ENCODE measurements around the gene ACER1.
A peak's percentile ranks its signal among the peaks of the same experiment; 100 is the strongest.
"Not testable (repeated sequence)": the region's sequence is repeated elsewhere in the genome, so short reads cannot be mapped to it uniquely, and the experiment has no call there.

ACER1 gene, protein sequence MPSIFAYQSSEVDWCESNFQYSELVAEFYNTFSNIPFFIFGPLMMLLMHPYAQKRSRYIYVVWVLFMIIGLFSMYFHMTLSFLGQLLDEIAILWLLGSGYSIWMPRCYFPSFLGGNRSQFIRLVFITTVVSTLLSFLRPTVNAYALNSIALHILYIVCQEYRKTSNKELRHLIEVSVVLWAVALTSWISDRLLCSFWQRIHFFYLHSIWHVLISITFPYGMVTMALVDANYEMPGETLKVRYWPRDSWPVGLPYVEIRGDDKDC

DNA sequence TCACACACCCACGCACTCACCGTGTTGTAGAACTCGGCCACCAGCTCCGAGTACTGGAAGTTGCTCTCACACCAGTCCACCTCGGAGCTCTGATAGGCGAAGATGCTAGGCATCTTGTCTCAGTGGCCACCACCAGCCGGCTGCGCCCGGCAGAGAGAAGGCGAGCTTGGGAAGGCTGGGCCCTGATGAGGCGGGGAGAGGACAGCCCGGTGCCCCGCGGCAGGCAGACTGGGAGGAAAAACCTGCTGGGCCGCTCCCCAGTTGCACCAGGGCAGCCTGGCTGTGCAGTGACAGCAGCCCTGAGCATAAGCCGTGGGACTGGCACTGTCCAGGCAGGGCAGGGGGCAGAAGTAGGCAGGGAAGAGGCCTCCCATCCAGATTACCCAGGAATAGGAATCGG, at the start of gene ACER1:
Gene ACER1 (minus strand): TSS at position 174 of the 400 bp plus-strand sequence. CDS start 61 bp downstream, at position 113.
- no peak for DNase-seq

DNA sequence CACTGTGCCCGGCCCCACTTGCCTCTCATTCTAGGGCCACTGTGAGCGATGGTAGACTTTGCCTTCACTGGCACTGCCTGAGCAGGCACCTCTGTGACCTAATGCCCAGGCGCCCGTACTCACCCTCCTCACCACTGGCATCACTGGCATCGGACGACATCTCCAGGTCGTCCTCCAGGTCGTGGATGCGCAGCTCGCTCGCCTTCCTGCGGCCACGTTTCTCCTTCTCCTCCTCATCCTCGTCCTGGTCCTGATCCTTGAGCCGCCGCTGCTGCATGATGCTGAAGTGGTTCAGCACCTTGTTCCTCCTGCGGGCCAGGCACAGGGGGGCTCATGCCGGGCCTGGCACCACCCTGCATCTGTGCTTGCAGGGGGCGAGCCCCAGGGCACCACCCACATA, 49.8 kb upstream of the ACER1 start:
- DNase-seq, result no peak

DNA sequence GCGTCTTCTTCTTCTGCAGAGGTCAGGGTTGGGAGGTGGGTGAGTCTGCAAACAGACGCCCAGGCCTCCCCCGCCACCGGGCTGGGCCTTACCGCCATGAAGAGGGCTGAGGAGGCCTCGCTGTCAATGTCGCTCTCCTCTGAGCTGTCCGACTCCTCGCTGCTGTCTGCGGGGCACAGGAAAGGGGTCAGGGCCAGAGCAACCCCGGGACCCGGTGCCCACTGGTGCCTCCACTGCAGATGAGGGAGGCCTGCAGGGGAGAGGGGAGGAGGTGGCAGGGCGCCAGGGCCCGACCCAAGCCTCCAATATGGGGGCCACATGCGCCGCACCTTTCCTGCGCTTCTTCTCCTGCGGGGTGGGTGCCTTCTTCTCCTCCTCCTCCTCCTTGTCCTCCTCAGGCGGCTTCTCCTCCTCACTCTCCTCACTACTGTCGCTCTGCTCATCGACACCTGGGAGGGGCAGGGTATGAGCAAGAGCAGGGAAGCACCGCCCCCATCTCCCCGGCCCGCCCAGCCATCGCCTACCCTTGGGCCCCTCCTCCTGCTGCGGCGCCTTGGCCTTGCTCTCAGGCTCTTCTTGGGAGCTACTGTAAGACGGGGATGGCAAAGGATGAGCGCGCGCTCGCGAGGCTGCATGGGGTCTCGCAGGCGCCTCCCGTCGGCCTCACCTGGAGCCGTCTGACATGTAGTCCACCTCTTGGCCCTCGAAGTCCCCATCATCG, 47.8 kb upstream of the ACER1 start:
- DNase-seq, result no peak

DNA sequence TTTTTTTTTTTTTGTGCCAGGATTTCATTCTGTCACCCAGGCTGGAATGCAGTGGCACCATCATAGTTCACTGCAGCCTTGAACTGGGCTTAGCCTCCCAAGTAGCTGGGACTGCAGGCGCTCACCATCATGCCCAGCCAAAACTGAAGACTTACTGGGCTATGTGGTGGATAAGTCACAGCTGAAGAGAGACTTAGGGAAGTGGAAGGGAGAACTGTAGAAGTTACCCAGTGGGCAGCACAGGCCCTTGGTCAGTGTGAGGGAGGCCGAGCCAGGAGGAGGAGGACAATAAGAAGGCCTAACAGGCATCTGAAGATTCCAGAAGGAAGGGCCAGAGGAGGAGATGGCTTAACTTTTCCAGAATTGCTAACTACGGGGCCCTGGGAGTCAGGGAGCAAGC, 46.3 kb upstream of the ACER1 start:
- DNase-seq, result no peak

DNA sequence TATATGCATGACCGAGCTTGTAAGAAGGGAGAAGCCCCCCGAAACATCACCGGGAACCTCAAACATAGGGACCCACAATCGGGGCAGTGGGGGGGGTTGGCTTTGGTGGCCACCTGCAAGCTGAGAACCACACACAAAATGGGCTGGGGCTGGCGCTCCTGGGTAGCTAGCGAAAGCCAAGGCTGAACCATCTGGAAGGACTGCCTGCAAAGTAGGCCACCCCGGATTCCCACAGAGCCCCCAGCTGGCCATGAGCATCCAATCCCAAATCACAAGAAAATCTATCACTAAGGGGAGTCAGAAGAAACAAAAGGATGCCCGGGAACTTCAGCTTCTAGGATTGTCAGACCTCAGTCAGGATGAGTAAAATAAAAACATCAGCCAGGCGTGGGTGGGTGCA, 45.1 kb upstream of the ACER1 start:
- peak; percentile 68 to 74 for DNase-seq

DNA sequence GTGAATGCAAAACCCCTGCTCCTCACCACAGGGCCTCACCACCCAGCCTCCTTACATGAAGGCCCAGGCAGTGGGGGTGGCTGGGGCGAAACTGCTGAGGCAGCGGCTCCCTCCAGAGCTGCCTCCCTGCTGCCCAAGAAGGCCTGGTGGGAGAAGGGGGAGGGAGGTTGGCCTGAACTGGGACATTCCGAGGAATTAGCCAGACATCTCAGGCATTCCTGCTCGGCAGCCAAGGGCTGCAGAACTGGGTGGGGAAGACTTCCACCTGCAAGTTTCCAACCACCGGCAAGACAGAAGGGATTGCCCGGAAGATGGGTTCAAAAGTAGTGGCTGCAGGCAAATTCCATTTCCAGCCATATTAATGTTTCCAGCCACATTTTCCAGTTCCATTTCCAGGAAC, 44.6 kb upstream of the ACER1 start:
- peak in 1 of 2 experiments; percentile 46 for DNase-seq

DNA sequence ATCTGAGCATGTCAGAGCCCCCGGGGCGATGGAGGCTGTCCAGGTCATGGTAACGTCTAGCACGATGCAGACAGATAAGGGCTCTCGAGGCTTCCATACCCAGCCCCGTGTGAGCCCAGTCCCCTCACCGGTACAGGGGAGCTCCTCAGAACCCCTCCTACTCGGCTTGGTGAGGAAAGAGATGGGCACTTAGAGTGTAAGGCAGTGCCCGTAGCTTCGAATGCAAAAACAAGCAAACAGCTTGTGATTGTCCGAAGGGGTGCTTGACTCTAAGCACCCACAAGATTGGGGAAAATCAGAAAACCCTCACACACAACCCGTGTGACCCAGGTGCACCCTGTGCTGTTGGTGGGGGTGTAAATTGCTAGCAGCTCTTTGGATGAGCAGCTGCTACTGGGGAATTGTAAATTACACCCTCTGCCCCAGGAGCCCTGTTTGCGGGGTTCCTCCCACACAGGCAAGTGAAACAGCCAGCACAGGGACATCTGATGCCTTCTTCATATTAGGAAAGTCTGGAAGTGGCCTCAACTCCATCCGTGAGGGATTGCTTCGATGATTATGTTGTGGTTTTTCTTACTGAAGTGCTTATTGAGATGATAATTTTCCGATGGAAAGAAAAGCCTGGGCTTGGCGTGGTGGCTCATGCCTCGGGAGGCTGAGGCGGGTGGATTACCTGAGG, 43.2 kb upstream of the ACER1 start:
- no peak for DNase-seq

DNA sequence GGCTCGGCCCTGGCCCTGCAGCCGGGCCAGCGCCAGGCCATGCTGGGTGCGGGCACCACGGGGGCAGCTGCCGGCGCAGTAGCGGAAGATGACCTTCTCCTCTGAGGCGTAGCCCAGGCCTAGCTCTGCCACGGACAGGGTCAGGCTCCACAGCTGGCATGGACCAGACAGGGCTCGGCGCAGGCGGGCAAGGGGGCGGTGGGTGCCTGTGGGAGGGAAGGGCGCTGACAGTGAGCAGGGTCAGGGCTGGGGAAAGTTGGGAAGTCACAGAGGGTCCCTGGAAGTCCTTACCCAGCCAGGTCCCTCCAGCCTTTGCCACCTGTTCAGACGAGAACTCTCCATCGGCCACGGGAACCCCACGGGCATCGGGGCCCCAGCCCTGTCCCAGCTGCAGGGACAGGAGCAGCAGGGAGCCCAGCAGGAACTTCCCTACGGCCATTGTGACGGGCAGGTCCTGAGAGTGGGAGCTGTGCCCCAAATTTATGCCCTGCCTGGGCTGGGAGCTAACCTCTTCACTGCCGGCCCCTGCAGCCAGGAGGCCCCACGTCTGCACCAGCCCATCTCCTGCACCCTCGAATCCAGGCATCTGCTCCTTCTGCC, 42.1 kb upstream of the ACER1 start, which contains the start of gene PSPN:
Gene PSPN (minus strand): TSS at position 523 of the 600 bp plus-strand sequence. CDS start 84 bp downstream, at position 439.
- no peak for DNase-seq

DNA sequence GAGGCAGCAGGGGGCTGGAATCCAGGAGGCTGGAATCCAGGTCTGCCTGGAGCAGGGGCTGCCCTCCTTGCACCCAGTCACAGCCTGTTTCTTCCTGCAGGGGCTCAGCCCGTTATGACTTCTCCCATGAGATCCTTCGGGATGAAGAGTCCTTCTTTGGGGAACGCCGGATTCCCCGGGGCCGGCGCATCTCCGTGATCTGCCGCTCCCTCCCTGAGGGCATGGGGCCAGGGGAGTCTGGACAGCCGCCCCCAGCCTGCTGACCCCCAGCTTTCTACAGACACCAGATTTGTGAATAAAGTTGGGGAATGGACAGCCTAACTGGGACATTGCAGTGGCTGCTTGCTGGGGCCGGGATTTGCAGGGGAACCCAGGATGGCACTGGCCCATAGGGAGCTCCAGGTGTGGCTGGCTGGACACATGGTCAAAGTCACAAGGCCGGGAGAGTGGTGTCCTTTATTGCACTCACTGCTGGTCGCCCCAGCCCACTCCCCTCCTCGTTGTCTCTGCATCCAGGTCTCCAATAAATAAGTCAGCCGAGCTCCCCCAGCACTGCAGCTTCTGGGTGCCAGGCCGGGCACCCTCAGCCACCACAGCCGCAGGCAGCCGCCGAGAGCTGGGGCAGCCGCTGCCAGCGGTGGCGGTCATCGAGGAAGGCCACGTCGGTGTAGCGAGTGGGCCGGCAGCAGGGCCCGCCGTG, 41.4 kb upstream of the ACER1 start:
- no peak for DNase-seq

DNA sequence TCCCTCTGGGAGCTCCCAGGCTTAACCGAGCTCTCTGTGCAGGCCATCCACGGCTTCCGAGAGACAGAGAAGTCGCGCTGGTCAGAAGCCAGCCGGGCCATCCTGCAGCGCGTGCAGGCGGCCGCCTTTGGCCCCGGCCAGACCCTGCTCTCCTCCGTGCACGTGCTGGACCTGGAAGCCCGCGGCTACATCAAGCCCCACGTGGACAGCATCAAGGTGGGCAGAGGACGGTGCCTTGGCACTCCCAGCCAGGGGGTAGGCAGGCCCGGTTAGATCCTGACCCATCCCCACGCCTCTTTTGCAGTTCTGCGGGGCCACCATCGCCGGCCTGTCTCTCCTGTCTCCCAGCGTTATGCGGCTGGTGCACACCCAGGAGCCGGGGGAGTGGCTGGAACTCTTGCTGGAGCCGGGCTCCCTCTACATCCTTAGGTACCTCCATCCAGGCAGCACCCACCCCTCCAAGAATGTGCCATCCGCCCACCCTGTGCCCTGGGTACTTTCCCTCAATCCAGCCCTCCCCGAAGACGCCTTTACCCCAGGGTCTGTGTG, 40.8 kb upstream of the ACER1 start:
- no peak for DNase-seq

DNA sequence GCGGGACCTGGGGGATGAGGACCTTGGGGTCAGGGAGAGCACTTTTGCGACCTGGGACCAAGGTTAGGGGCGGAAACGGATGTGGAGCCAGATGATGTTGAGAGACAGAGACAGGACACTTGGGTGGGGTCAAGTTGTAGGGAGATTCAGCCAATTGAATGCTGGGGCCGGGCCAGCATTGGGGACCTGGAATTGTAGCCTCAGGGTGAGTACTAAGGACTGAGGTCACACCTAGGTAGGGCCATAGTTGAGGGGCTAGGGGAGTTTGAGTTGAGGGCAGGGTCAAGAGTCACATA, 40.3 kb upstream of the ACER1 start:
- no peak for DNase-seq

DNA sequence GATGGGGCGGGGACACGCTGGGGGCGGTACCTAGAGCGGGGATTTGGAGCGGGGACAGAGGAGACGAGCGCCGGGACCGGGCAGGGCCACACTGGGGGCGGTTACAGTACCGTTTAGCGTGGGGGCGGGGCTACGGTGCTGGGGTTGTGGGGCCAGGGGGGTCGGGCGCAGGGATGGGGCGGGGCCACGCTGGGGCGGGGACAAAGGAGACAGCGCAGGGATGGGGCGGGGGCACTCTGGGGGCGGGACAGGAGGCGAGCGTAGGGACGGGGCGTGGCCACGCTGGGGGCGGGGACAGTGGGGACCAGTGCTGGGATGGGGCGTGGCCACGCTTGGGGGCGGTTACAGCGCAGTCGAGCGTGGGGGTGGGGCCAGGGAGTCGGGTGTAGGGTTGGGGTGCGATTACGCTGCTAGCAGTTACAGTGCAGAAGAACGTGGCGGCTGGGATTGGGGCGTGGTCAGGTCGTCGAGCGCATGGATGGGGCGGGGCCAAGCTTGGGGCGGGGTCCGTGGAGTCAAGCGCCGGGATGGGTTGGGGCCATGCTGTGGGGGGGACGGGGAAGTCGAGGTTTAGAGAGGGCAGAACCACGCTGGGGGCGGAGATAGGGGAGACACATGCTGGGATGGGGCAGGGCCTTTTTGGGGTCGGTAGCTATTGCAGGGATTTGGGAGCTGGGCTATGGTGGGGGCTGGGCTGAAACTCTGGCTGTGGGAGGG, 39.8 kb upstream of the ACER1 start:
- DNase-seq, result peak; percentile 52 to 69

DNA sequence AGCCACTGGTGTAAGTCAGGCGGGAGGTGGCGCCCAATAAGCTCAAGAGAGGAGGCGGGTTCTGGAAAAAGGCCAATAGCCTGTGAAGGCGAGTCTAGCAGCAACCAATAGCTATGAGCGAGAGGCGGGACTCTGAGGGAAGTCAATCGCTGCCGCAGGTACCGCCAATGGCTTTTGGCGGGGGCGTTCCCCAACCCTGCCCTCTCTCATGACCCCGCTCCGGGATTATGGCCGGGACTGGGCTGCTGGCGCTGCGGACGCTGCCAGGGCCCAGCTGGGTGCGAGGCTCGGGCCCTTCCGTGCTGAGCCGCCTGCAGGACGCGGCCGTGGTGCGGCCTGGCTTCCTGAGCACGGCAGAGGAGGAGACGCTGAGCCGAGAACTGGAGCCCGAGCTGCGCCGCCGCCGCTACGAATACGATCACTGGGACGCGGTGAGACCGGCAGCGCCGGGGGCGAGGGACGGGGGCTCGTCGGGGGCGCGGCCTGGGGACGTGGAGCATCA, 39.2 kb upstream of the ACER1 start, which contains the start of gene ALKBH7:
Gene ALKBH7 (plus strand): TSS at position 201 of the 502 bp plus-strand sequence. CDS start 27 bp downstream, at position 228.
- peak; percentile 95 to 98 for DNase-seq

DNA sequence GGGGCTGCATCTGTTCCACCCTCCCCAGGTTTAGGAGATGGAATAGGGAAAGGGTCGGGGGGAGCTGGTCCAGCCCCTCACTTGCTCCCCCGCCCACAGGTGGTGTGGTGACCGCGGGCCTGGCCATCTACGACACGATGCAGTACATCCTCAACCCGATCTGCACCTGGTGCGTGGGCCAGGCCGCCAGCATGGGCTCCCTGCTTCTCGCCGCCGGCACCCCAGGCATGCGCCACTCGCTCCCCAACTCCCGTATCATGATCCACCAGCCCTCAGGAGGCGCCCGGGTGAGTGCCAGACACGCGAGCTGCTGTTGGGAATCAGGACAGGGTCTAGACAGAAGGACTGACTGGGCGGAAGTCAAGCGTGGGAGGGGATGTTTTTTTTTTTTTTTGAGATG, 30.9 kb upstream of the ACER1 start:
- DNase-seq, result no peak

DNA sequence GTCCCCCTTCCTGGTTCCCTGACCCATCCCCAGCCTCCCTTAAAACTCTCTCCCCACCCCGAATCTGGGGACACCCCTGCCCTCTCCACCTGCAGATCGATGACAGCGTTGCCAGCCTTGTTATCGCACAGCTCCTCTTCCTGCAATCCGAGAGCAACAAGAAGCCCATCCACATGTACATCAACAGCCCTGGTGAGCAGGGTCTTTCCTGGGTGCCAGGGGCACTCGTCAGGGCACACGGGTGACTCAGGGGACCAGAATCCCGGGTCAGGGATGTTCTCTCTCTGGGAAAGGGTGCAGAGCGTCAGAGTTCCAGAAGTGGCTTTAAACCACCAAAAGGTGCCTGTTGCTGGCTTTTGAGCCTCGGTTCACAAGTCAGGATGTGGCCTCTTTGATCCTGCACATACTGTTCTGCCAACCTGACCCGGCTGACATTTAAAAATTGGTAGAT, 29.0 kb upstream of the ACER1 start:
- no peak for DNase-seq

DNA sequence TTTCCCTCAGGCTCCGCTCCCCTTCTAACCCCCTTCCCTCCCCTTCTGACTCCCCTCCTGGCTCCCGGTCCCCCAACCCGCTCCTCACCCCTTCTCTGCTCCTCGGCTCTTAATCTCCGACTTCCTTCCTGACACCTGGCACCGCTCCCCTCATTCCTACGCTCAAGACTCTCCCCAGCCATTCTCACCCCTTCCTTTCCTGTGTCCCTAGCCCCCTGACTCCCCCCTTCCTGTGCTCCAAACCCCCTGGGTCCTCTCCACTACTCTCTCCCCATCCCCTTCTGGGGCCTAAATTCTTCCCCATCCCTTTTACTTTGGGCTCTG, 28.6 kb upstream of the ACER1 start:
- DNase-seq, result no peak

DNA sequence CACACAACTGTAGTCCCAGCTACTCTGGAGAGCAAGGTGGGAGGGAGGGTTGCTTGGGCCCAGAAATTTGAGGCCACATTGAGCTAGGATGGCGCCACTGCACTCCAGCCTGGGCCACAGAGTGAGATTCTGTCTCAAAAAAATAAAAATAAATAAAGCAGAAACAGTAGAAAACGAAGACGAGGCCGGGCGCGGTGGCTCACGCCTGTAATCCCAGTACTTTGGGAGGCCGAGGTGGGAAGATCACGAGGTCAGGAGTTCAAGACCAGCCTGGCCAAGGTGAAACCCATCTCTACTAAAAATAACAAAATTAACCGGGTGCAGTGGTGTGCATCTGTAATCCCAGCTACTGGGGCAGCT, 27.4 kb upstream of the ACER1 start:
- not testable (repeated sequence) for DNase-seq

DNA sequence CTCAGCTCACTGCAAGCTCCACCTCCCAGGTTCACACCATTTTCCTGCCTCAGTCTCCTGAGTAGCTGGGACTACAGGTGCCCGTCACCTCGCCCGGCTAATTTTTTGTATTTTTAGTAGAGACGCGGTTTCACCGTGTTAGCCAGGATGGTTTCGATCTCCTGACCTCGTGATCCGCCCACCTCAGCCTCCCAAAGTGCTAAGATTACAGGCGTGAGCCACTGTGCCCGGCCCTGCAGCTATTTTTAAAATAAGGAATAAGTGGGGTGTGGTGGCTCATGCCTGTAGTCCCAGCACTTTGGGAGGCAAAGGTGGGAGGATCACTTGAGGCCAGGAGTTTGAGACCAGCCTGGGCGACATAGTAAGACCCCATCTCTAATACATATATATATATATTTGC, 27.0 kb upstream of the ACER1 start:
- DNase-seq, result not testable (repeated sequence)

DNA sequence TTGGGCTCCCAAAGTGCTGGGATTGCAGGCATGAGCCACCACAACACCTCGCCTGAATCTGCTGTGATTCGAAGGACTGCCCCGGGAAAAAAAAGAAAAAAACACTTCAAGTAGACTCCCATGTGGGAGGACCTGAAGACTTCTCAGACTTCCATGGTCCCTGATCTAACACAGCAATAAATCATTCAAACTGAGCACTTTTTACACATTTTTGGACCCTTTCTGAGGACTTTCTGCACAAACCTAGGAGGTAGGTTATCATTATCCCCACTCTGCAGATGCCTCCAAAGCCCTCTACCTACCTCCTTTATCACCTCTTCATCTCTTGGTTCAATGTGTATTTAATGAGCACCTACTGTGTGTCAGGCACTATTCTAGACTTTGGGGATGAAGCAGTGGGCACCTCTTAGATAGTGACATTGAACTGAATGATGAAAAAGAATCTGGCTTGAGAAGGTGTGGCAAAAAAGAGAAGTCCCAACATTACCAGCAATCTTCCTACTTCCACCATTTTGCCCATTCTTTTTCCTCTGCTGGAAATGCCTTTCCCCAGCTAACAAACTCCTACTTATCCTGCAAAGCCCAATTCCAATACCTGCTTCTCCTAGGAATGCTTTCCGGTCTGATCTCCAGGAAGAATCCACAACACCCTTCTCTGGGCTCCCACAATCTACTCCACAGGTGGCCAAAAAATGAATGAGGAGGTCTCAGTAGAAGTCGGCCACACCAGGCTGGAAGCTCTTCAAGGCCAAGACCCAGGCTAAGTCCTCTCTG, 26.3 kb upstream of the ACER1 start:
- no peak for DNase-seq

DNA sequence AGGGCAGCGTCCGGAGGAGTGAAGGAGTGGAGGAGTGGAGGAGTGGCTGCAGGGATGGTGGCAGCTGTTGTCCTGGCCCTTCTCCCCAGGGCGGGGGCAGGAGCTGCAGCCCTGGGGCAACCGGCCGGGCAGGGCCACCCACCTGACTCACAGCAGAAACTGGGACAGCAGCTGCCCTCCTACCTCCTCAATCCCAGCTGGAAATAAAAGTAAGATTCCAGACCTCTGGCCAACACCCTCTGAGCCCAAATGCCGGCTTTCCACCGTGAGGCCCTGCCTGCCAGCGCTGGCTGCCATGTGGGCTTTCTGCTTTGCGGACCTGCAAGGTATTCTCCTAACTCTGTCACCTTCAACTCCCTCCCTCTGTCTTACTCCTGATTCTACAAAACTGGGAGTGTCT, 24.6 kb upstream of the ACER1 start:
- DNase-seq, result no peak

DNA sequence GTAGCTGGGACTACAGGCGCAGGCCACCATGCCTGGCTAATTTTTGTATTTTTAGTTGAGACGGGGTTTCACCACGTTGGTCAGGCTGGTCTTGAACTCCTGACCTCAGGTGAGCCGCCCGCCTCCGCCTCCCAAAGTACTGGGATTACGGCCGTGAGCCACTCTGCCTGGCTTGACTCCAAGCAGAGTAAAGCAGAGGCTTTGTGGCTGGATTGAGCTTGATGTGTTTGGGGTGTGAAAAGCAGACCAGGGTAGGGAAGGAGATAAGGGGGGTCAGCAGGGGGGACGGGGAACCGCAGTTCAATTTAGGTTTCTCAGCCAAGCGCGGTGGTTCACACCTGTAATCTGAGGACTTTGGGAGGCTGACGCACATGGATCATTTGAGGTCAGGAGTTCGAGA, 23.8 kb upstream of the ACER1 start:
- no peak for DNase-seq
